T-helper 1 cell treated with Interleukin-12 subunit alpha and Interleukin-12 subunit beta and Interleukin-4 antibody, amounts not matched to agents 30 μg/mL and 1 μg/mL, for 36 hours (primary cell): ENCODE results near the gene RREB1.

Experiments
- H3K27ac Mint-ChIP-seq: one replicate; pipeline ENCODE4 v1.8.0; 2021; ENCODE audit warnings: mild to moderate bottlenecking, mixed read lengths
- H3K27me3 Mint-ChIP-seq: one replicate; pipeline ENCODE4 v1.8.0; 2021; ENCODE audit warnings: low read depth, mixed read lengths
- H3K36me3 Mint-ChIP-seq: one replicate; pipeline ENCODE4 v1.8.0; 2021; ENCODE audit warnings: low read depth, mixed read lengths
- H3K4me1 Mint-ChIP-seq: one replicate; pipeline ENCODE4 v1.8.0; 2021; ENCODE audit warnings: low read depth, mixed read lengths
- H3K4me3 Mint-ChIP-seq: one replicate; pipeline ENCODE4 v1.8.0; 2021; ENCODE audit warnings: mild to moderate bottlenecking, moderate library complexity, mixed read lengths
- H3K9me3 Mint-ChIP-seq: one replicate; pipeline ENCODE4 v1.8.0; 2021; ENCODE audit warnings: mixed read lengths

RREB1 gene

GRCh38 chr6:7296602-7297001 is 188.8 kb downstream of the RREB1 start:
- no peaks in the 10 kb centered on the region for H3K27me3 Mint-ChIP-seq
- peaks cover 48% of the 10 kb centered on the region for H3K36me3 Mint-ChIP-seq
- H3K9me3 Mint-ChIP-seq = no peaks in the 10 kb centered on the region
- no peak overlapping the region for H3K4me3 Mint-ChIP-seq
- no peak overlapping the region for H3K27ac Mint-ChIP-seq
- H3K4me1 Mint-ChIP-seq = peaks cover 15% of the 10 kb centered on the region

GRCh38 chr6:7298113-7298512 is 190.4 kb downstream of the RREB1 start:
- Mint-ChIP-seq H3K36me3 (peaks cover 44% of the 10 kb centered on the region), H3K27ac (no peak overlapping the region), H3K27me3 (no peaks in the 10 kb centered on the region)

GRCh38 chr6:7300926-7301325 is 193.2 kb downstream of the RREB1 start:
- no peak overlapping the region for H3K4me3 Mint-ChIP-seq
- H3K9me3 Mint-ChIP-seq = no peaks in the 10 kb centered on the region
- H3K36me3 Mint-ChIP-seq = peaks cover 52% of the 10 kb centered on the region
- H3K4me1 Mint-ChIP-seq = peaks cover 20% of the 10 kb centered on the region
- no peak overlapping the region for H3K27ac Mint-ChIP-seq
- no peaks in the 10 kb centered on the region for H3K27me3 Mint-ChIP-seq

More at GRCh38 chr6:7298113-7298512, 190.4 kb downstream of the RREB1 start:
- Mint-ChIP-seq H3K4me3 (no peak overlapping the region), H3K9me3 (no peaks in the 10 kb centered on the region), H3K4me1 (peaks cover 11% of the 10 kb centered on the region)
